ENCODE results near the gene TFPI.

DNA sequence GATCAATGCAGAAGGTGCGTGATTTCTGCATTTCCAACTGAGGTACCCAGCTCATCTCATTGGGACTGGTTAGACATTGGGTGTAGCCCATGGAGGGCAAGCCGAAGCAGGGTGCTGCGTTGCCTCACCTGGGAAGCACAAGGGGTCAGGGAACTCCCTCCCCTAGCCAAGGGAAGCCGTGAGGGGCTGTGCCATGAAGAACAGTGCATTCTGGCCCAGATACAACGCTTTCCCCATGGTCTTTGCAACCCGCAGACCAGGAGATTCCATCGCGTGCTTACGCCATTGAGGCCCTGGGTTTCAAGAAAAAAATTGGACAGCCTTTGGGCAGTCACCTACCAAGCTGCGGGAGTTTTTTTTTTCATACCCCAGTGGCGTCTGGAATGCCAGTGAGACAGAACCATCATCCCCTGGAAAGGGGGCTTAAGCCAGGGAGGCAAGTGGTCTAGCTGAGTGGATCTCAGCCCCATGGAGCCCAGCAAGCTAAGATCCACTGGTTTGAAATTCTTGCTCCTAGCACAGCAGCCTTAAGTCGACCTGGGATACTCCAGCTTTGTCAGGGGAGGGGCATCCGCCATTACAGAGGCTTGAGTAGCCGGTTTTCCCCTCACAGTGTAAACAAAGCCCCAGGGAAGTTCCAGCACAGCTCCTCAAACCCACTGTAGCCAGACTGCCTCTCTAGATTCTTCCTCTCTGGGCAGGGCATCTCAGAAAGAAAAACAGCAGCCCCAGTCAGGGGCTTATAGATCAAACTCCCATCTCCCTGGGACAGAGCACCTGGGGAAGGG, 21.7 kb downstream of the TFPI start:
- TF ChIP-seq POLR2A (IDR thresholded peaks at IDR 0.05) (no peak), CTCF (IDR thresholded peaks at IDR 0.05) (no peak)
